HFF-Myc (cell line): ENCODE data around the gene PPP3CB.

Experiments used
- DNase-seq: peaks from one replicate; pipeline ENCODE4 v3.0.0-alpha.2; 2011; ENCODE audit warnings: low read depth; ENCODE audit errors: extremely low read depth
- H3K4me3 ChIP-seq: replicated peaks from 2 replicates; pipeline ENCODE4 v1.5.1; 2011; ENCODE audit warnings: low read depth, mild to moderate bottlenecking, control low read depth, low read length
- TF ChIP-seq, protein P1 (sequence below): IDR thresholded peaks from 2 replicates; pipeline ENCODE4 v1.5.1; 2012; ENCODE audit warnings: mild to moderate bottlenecking, low read depth, low read length, control low read depth; ENCODE audit errors: missing control alignments

Gene PPP3CB

DNA sequence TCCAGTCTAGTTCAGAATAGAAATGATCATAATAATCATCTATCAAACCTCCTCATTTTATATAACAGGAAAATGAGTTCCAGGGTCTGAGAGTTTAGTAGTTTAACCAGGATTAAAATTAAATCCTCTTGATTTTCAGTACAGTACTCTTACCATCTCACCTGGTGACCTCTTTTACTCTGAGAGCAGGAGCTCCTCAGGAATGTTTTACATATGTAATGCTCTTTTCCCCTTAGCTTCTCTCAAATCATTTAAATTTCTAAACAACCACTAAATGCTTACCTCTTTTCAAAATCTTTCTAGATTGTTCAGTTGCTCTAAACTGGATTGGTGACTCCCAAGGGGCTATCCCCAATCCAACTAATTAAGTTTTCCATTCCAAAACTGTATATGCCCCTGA is 10.2 kb upstream of the PPP3CB start:
- no peak for DNase-seq
- TF ChIP-seq, protein P1, sequence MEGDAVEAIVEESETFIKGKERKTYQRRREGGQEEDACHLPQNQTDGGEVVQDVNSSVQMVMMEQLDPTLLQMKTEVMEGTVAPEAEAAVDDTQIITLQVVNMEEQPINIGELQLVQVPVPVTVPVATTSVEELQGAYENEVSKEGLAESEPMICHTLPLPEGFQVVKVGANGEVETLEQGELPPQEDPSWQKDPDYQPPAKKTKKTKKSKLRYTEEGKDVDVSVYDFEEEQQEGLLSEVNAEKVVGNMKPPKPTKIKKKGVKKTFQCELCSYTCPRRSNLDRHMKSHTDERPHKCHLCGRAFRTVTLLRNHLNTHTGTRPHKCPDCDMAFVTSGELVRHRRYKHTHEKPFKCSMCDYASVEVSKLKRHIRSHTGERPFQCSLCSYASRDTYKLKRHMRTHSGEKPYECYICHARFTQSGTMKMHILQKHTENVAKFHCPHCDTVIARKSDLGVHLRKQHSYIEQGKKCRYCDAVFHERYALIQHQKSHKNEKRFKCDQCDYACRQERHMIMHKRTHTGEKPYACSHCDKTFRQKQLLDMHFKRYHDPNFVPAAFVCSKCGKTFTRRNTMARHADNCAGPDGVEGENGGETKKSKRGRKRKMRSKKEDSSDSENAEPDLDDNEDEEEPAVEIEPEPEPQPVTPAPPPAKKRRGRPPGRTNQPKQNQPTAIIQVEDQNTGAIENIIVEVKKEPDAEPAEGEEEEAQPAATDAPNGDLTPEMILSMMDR: no peak
- H3K4me3 ChIP-seq: no peak overlapping the region

DNA sequence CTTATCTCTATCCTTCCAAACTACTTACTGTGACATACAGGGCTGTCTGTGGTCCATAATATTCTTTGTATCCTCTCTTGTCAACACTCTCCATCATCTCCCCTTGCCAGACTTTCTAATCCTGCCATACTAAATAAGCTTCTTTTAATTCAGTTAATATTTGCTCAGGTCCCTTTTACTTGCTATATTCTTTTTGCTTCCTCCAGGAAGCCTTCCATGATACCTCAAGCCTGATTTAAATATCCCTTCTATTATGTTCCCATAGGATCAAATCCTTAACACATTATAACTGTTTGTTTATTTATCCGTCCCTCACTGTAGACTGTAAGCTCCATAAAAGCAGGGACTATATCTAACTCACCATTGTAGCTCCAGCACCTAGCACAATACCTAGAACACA is 7.2 kb upstream of the PPP3CB start:
- TF ChIP-seq, protein P1: no peak
- no peak overlapping the region for H3K4me3 ChIP-seq
- DNase-seq: no peak

DNA sequence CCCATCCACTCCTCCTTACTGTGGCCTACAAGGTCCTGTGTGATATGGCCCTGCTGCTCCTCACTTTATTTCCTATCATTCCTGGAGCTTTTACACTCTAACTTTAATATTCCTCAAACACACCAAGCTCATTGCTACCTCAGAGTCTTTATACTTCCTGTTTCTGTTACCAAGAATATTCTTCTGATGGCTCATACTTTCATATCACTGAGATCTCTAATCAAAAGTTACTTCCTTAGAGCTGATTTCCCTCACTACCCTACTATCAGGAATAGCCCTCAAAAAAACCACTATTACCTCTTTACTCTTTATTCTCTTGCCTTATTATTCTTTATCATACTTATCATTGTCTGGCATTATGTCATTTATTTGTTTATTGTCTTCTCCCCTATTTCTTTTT is 5.8 kb upstream of the PPP3CB start:
- no peak for DNase-seq
- H3K4me3 ChIP-seq: no peak overlapping the region
- TF ChIP-seq, protein P1: no peak

DNA sequence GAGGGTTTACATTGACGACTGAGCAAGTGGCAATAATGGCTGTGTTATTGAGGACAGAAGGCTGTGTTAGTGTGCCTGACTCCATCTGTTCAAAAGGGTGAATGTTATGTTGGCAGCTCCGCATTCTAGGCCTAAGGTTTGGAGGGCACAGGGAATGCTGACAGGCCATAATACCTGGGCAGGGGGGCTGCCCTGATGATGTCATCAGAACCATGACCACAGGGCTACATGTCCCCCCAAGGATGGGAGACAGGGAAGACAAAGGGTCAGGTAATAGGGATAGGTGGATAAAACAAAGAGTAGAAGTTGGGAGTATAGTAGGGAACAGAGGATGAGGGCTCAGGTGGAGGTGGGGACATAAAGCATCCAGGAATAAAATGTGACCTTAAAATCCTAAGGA is 1.8 kb upstream of the PPP3CB start:
- H3K4me3 ChIP-seq: no peak overlapping the region
- TF ChIP-seq, protein P1: no peak
- no peak for DNase-seq

GRCh38 chr10:73495226-73495883 is 469 bp downstream of the PPP3CB start:
- TF ChIP-seq, protein P1: no peak
- H3K4me3 ChIP-seq: peak overlapping the region; percentile 78
- DNase-seq: no peak

GRCh38 chr10:73494877-73495225 is 973 bp downstream of the PPP3CB start:
- no peak for DNase-seq
- peak overlapping the region; percentile 78 for H3K4me3 ChIP-seq
- TF ChIP-seq, protein P1: no peak

DNA sequence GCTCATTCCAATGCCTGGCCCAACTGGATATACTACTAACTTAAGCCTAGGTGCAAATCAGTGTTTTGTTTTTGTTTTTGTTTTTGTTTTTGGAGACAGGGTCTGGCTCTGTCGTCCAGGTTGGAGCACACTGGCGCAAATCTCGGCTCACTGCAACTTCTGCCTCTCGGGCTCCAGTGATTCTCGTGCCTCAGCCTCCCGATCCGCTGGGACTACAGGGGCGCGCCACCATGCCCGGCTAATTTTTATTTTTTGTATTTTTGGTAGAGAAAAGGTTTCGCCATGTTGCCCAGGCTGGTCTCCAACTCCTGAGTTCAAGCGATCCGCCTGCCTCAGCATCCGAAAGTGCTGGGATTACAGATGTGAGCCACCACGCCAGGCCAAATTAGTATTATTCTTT is 1.6 kb downstream of the PPP3CB start:
- peak overlapping the region; percentile 78 for H3K4me3 ChIP-seq
- TF ChIP-seq, protein P1: no peak
- DNase-seq: no peak
